ENCODE results near the gene TASOR2. TPM values are rescaled to one million over a fixed set of nuclear protein-coding genes. Genes with fewer than 3 reads are reported as not detected.

Gene TASOR2
- total and polyA plus RNA-seq, 5 donors from 2014 or later: 6.7 to 75.9 (median 11.4) TPM

DNA sequence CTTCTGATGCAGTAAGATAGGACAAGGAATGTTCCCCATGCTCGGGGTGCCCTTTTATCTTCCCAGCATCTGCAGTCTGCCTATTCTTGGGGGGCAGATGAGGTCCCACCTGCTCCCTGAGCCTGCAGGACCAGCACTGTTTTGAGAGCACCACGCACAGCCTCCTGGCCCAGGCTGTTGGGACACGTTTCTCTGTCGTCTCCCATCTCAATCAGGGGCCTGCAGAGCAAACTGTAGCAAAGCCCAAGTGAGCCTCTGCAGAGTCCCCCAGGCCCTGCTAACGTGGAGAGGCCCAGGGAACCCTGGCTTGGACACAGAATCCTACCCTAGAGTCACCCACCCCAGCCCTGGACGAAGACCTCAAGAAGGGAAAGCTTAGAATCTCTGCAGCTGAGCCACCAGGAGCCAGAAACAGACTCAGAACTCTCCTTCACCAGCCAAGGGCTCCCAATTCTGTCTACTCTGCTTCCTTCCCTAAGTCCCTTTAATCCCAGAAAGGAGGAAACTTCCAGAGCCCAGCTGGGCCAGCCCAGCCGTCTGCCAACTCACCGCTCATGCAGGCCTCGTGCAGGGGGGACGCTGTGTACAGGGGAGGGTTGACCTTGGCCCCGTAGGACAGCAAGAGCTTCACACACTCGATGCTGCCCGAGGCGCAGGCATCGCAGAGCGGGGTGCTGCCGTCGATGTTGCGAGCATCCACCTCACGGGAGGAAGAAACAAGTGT lies 33.8 kb upstream of the TASOR2 start:
- no peak overlapping the region for H3K27ac Mint-ChIP-seq
- no peaks in the 10 kb centered on the region for H3K36me3 ChIP-seq (ENCODE audit: control insufficient read depth, insufficient read depth, low read length)
- no peak overlapping the region for H3K27ac ChIP-seq (ENCODE audit: insufficient read depth, low read length, poor library complexity, severe bottlenecking)
- H3K4me3 Mint-ChIP-seq: no peak overlapping the region
- H3K4me3 ChIP-seq (ENCODE audit: low read depth, low read length): no peak overlapping the region
- H3K9me3 ChIP-seq (ENCODE audit: control insufficient read depth in 2 of 2, low read length in 2 of 2): no peaks in the 10 kb centered on the region
- no peaks in the 10 kb centered on the region for H3K27me3 ChIP-seq (ENCODE audit: control insufficient read depth, insufficient read depth, low read length)
- peaks cover 5 to 21% (median 7%) of the 10 kb centered on the region in 4 donors for H3K4me1 Mint-ChIP-seq
- no peak for ATAC-seq (ENCODE audit: low read depth in 2 of 2)
- H3K27me3 Mint-ChIP-seq: no peaks in the 10 kb centered on the region
- no peaks in the 10 kb centered on the region for H3K4me1 ChIP-seq (ENCODE audit: control insufficient read depth, insufficient read depth, low read length, poor library complexity, severe bottlenecking)
- peaks cover 11% of the 10 kb centered on the region for H3K36me3 Mint-ChIP-seq
- no peak for DNase-seq
- no peaks in the 10 kb centered on the region for H3K9me3 Mint-ChIP-seq

DNA sequence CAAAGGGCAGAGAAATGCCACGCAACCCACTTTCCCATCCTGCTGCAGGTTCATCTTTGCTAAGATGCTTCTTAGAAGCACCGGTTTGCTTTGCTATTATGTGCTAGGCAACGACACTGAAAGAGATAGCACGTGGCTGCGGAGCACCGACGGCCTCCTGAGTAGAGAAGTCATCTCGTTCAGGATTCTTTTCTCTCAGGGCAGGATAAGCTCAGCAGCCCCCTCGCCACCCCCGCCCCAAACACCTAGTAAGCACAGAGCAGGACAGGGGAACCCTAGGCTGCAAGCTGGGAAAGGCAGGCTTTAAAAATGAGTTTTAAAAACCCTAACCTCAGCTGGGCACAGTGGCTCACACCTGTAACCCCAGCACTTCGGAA lies 33.3 kb upstream of the TASOR2 start:
- no peak for ATAC-seq (ENCODE audit: low read depth in 2 of 2)
- Mint-ChIP-seq H3K36me3 (peaks cover 11% of the 10 kb centered on the region), H3K9me3 (no peaks in the 10 kb centered on the region), H3K4me1 (peaks cover 5 to 26% (median 7%) of the 10 kb centered on the region in 4 donors), H3K27me3 (no peaks in the 10 kb centered on the region), H3K27ac (peak overlapping the region in 1 of 3 donors; percentile 51), H3K4me3 (no peak overlapping the region)
- Histone ChIP-seq H3K9me3 (ENCODE audit: control insufficient read depth in 2 of 2, low read length in 2 of 2) (no peaks in the 10 kb centered on the region), H3K4me3 (ENCODE audit: low read depth, low read length) (no peak overlapping the region), H3K4me1 (ENCODE audit: control insufficient read depth, insufficient read depth, low read length, poor library complexity, severe bottlenecking) (no peaks in the 10 kb centered on the region), H3K27me3 (ENCODE audit: control insufficient read depth, insufficient read depth, low read length) (no peaks in the 10 kb centered on the region), H3K27ac (ENCODE audit: insufficient read depth, low read length, poor library complexity, severe bottlenecking) (no peak overlapping the region), H3K36me3 (ENCODE audit: control insufficient read depth, insufficient read depth, low read length) (no peaks in the 10 kb centered on the region)
- no peak for DNase-seq

DNA sequence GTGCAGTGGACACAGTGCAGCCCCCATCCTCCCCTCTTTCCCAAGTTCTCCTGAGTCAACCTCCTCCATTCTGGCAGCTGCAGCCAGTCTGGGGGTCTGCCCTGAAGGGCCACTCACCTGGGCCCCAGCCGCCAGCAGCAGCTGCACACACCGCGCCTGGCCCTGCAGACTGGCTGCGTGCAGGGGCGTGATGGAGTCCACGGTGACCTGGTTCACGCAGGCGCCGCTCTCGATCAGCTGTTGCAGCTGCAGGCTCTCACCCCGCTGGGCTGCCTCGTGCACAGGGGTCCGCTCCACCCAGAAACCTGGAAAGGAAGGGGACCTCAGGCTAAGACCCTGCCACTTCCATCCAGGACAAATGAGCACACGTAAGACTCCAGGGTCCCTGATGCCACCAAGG lies 31.9 kb upstream of the TASOR2 start:
- Histone ChIP-seq H3K4me3 (ENCODE audit: low read depth, low read length) (no peak overlapping the region), H3K27me3 (ENCODE audit: control insufficient read depth, insufficient read depth, low read length) (no peaks in the 10 kb centered on the region), H3K9me3 (ENCODE audit: control insufficient read depth in 2 of 2, low read length in 2 of 2) (no peaks in the 10 kb centered on the region), H3K27ac (ENCODE audit: insufficient read depth, low read length, poor library complexity, severe bottlenecking) (no peak overlapping the region), H3K4me1 (ENCODE audit: control insufficient read depth, insufficient read depth, low read length, poor library complexity, severe bottlenecking) (peaks cover 9% of the 10 kb centered on the region), H3K36me3 (ENCODE audit: control insufficient read depth, insufficient read depth, low read length) (no peaks in the 10 kb centered on the region)
- no peaks in the 10 kb centered on the region for H3K27me3 Mint-ChIP-seq
- H3K36me3 Mint-ChIP-seq: peaks cover 6% of the 10 kb centered on the region
- H3K4me3 Mint-ChIP-seq: no peak overlapping the region
- no peak overlapping the region for H3K27ac Mint-ChIP-seq
- ATAC-seq (ENCODE audit: low read depth in 2 of 2) (no peak), DNase-seq (no peak)
- peaks cover 11 to 40% (median 15%) of the 10 kb centered on the region in 4 donors for H3K4me1 Mint-ChIP-seq
- H3K9me3 Mint-ChIP-seq: no peaks in the 10 kb centered on the region

DNA sequence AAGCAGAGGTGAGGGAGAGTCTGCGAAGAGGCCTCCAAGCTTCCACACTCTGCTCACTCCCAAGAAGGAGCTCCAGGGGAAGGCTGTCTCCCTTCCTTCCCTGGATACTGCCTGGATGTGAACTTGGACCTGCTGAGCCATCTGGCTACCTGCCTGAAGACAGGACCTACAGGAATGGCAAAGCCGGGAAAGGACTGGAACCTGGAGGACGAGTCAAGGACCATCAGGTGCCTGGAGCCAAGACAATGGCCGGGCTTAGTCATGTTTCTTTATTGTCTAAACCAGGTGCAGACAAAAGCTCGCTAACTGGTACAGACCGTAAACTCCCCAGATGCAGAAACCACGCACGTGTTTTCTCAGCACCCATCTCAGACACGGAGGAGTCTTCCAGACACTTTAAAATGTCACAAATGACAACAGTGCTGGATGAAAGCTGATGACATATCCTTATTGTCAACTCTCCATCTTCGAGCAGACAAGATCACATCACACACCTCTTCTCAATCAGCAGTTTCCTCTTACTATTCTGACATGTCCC lies 30.4 kb upstream of the TASOR2 start:
- peak overlapping the region in 1 of 3 donors; percentile 7 for H3K27ac Mint-ChIP-seq
- peaks cover 6% of the 10 kb centered on the region for H3K36me3 Mint-ChIP-seq
- Histone ChIP-seq H3K27me3 (ENCODE audit: control insufficient read depth, insufficient read depth, low read length) (no peaks in the 10 kb centered on the region), H3K4me3 (ENCODE audit: low read depth, low read length) (no peak overlapping the region), H3K9me3 (ENCODE audit: control insufficient read depth in 2 of 2, low read length in 2 of 2) (no peaks in the 10 kb centered on the region), H3K4me1 (ENCODE audit: control insufficient read depth, insufficient read depth, low read length, poor library complexity, severe bottlenecking) (peaks cover 9% of the 10 kb centered on the region), H3K27ac (ENCODE audit: insufficient read depth, low read length, poor library complexity, severe bottlenecking) (no peak overlapping the region), H3K36me3 (ENCODE audit: control insufficient read depth, insufficient read depth, low read length) (no peaks in the 10 kb centered on the region)
- H3K4me3 Mint-ChIP-seq: no peak overlapping the region
- no peaks in the 10 kb centered on the region for H3K9me3 Mint-ChIP-seq
- ATAC-seq (ENCODE audit: low read depth in 2 of 2) (no peak), DNase-seq (no peak)
- H3K27me3 Mint-ChIP-seq: peaks cover 4% of the 10 kb centered on the region
- peaks cover 11 to 45% (median 15%) of the 10 kb centered on the region in 4 donors for H3K4me1 Mint-ChIP-seq

DNA sequence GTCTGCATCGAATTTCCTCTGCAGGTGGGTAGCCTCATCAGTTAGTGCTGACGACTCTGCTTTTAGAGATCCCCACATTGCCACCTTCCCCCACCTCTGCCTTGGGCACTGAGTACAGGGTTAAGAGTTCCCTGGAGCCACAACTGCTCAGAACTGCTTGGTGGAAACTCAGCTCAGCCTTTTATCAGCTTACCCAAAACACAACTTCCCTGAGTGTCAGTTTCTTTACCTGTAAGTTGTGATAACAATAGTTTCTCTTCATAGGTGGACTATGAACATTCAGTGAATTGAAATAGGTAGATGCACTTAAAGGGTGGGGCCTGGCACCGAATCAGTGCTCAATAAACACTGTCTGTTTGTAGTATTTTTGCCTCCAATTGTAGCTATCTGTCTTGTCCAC lies 29.5 kb upstream of the TASOR2 start:
- Histone ChIP-seq H3K4me3 (ENCODE audit: low read depth, low read length) (no peak overlapping the region), H3K27me3 (ENCODE audit: control insufficient read depth, insufficient read depth, low read length) (no peaks in the 10 kb centered on the region), H3K36me3 (ENCODE audit: control insufficient read depth, insufficient read depth, low read length) (no peaks in the 10 kb centered on the region), H3K27ac (ENCODE audit: insufficient read depth, low read length, poor library complexity, severe bottlenecking) (no peak overlapping the region), H3K4me1 (ENCODE audit: control insufficient read depth, insufficient read depth, low read length, poor library complexity, severe bottlenecking) (peaks cover 9% of the 10 kb centered on the region), H3K9me3 (ENCODE audit: control insufficient read depth in 2 of 2, low read length in 2 of 2) (no peaks in the 10 kb centered on the region)
- peak in 1 of 3 donors; percentile 37 for DNase-seq
- Mint-ChIP-seq H3K9me3 (no peaks in the 10 kb centered on the region), H3K27me3 (peaks cover 4% of the 10 kb centered on the region), H3K4me1 (peaks cover 11 to 49% (median 22%) of the 10 kb centered on the region in 4 donors), H3K36me3 (peaks cover 2% of the 10 kb centered on the region), H3K27ac (peak overlapping the region in 2 of 3 donors; percentile 64 to 67), H3K4me3 (peak overlapping the region in 1 of 4 donors; percentile 9)
- no peak for ATAC-seq (ENCODE audit: low read depth in 2 of 2)

DNA sequence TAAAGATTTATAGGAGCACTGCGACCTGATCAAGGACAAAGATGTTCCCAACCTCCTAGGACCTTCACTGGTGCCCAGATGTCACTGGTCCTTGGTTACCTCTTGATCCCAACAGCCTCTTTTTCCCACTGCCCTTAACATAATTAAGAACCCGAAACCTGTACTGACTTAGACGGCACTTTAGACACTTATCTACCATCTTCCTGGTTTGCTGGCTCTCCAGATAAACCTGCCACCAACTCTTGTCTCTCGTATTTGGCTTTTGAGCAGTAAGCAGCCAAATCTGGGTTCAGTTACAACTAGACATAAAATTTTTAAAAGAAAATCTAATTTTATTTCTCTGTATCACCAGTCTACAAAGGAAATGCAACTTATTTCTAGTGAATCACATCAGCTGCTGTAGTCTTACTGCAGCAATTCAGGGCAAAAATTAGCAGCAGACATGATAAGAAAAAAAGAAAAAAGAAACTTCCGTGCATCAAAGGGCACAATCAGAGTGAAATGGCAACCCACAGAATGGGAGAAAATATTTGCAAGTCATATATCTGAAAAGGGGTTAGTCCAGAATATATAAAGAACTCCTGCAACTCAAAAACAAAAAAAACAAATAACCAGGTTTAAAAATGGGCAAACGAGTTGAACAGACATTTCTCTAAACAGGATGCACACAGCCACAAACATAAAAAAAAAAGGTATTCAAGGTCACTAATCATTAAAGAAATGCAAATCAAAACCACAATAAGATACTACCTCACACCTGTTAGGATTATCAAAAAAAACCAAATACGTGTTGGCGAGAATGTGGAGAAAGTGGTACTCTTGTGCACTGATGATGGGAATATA lies 27.7 kb upstream of the TASOR2 start:
- peak overlapping the region; percentile 54 for H3K4me3 ChIP-seq (ENCODE audit: low read depth, low read length)
- H3K9me3 ChIP-seq (ENCODE audit: control insufficient read depth in 2 of 2, low read length in 2 of 2): no peaks in the 10 kb centered on the region
- Mint-ChIP-seq H3K36me3 (no peaks in the 10 kb centered on the region), H3K4me3 (peak overlapping the region; percentile 0 to 51 (median 40)), H3K4me1 (peaks cover 11 to 58% (median 25%) of the 10 kb centered on the region in 4 donors), H3K27me3 (peaks cover 4% of the 10 kb centered on the region), H3K27ac (peak overlapping the region in 2 of 3 donors; percentile 72 to 79), H3K9me3 (no peaks in the 10 kb centered on the region)
- no peaks in the 10 kb centered on the region for H3K27me3 ChIP-seq (ENCODE audit: control insufficient read depth, insufficient read depth, low read length)
- no peak overlapping the region for H3K27ac ChIP-seq (ENCODE audit: insufficient read depth, low read length, poor library complexity, severe bottlenecking)
- ATAC-seq (ENCODE audit: low read depth in 2 of 2) (no peak), DNase-seq (peak in 2 of 3 donors; percentile 14 to 37)
- peaks cover 9% of the 10 kb centered on the region for H3K4me1 ChIP-seq (ENCODE audit: control insufficient read depth, insufficient read depth, low read length, poor library complexity, severe bottlenecking)
- H3K36me3 ChIP-seq (ENCODE audit: control insufficient read depth, insufficient read depth, low read length): no peaks in the 10 kb centered on the region

DNA sequence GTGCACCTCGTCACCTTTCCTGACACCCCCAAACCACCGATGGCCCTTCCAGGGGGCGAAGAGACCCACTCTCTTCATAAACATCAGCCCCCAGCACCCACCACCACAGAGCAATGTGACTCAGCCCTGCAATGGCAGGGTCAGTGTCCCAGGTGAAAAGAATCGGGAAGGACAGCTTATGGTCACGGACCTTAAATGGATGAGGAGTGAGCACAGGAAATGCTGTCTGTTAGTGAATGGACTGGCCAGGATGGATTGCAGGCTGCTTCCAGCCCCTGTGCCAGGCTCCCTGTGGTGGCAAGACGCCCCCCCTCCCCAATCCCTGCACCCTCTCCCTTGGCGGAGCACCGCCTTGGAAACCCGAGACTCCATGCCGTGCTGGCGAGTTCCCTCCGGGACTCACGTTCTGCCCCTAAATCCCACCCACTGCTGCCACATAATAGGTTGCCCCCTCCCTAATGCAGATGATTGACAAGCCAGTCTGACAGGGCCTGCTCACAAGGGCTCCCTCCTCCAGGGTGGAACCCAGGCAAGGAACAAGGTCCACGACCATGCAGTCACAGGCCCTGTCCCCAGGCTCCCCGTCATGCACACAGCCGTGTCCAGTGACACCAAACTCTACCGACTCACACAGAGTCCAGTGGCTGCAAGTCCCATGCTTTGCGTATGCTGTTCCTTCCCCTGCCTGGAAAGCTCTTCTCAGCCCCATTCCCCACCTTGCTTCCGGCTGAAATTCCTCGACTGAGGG lies 25.6 kb upstream of the TASOR2 start:
- ATAC-seq (ENCODE audit: low read depth in 2 of 2) (no peak), DNase-seq (no peak)
- H3K27me3 ChIP-seq (ENCODE audit: control insufficient read depth, insufficient read depth, low read length): no peaks in the 10 kb centered on the region
- peaks cover 4% of the 10 kb centered on the region for H3K27me3 Mint-ChIP-seq
- H3K9me3 ChIP-seq (ENCODE audit: control insufficient read depth in 2 of 2, low read length in 2 of 2): no peaks in the 10 kb centered on the region
- H3K36me3 ChIP-seq (ENCODE audit: control insufficient read depth, insufficient read depth, low read length): no peaks in the 10 kb centered on the region
- peak overlapping the region in 1 of 3 donors; percentile 44 for H3K27ac Mint-ChIP-seq
- H3K4me1 ChIP-seq (ENCODE audit: control insufficient read depth, insufficient read depth, low read length, poor library complexity, severe bottlenecking): peaks cover 9% of the 10 kb centered on the region
- no peaks in the 10 kb centered on the region for H3K36me3 Mint-ChIP-seq
- H3K27ac ChIP-seq (ENCODE audit: insufficient read depth, low read length, poor library complexity, severe bottlenecking): no peak overlapping the region
- no peak overlapping the region for H3K4me3 ChIP-seq (ENCODE audit: low read depth, low read length)
- peak overlapping the region in 1 of 4 donors; percentile 79 for H3K4me3 Mint-ChIP-seq
- H3K4me1 Mint-ChIP-seq: peaks cover 11 to 62% (median 26%) of the 10 kb centered on the region in 4 donors
- H3K9me3 Mint-ChIP-seq: no peaks in the 10 kb centered on the region

Measured in CD4-positive, CD25-positive, alpha-beta regulatory T cell (primary cell).